NB4 (cell line): ENCODE measurements around the gene OR51B4.
"Not testable (repeated sequence)": the region's sequence is repeated elsewhere in the genome, so short reads cannot be mapped to it uniquely, and the experiment has no call there.

ENCODE experiments used
- DNase-seq: peaks from one replicate; pipeline ENCODE4 v3.0.0; 2010; ENCODE audit warnings: low read depth
- H3K4me3 ChIP-seq: one replicate; pipeline ENCODE4 v1.5.1; 2011; ENCODE audit warnings: mild to moderate bottlenecking, low read depth, low read length, moderate library complexity
- MYC ChIP-seq: IDR thresholded peaks from 2 replicates; pipeline ENCODE4 v1.6.1; 2011; ENCODE audit warnings: low read depth, low read length
- POLR2A ChIP-seq: IDR thresholded peaks from 2 replicates; pipeline ENCODE4 v1.6.1; 2011; ENCODE audit warnings: mild to moderate bottlenecking; ENCODE audit not compliant: insufficient read length; ENCODE audit errors: extremely low read depth
- TF ChIP-seq, protein P1 (sequence below): IDR thresholded peaks from 2 replicates; pipeline ENCODE4 v1.6.1; 2011; ENCODE audit warnings: low read depth, low read length
- TF ChIP-seq, protein P2 (sequence below): IDR thresholded peaks from one replicate; pipeline ENCODE4 v1.5.1; 2012; ENCODE audit warnings: low read depth, low read length

The OR51B4 gene

DNA sequence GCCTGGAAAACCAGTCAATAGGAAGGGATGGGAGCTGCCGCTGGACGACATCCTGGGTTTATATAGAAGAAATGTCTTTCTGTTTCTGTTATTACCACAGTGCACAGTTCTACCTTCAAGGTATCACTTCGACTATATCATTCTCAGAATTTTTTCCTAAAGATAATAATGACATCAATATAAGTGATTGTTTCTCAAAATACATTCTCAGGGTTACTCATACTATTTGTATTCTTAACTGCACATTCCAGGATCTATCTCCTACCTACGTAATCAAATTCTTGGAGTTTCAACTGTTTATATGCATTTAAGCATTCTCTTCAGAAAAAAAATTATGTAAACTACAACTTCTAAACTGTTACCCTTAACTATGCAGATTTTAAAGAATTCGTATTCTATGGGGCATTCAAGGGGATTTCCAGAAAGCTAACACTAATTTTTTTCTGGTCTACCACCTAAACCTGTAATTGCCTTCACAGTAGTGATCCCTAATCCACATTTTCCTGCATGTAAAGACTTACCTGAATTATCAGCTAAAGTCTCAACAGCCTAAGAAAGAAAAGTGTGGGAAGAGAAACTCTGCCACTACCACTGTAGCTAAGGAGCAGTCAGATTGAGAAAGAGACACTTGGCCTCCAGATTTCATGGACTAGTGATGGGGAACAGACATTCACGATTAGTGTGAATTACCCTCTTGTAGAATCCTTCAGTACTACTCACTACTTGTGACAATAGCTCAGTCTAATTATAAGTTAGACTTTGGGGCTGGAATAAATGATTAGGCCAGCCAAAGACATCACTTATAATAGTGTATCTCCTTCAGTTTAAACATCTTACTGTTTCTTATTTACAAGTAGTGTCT, 42.0 kb upstream of the OR51B4 start, which contains the start of gene OR51B5:
Gene OR51B5 (minus strand): TSS at position 51 of the 862 bp plus-strand sequence. CDS start 0 bp downstream, at position 51.
- H3K4me3 ChIP-seq = no peak within 1 kb of the TSS
- TF ChIP-seq MYC = no peak
- TF ChIP-seq POLR2A = no peak
- TF ChIP-seq, protein P1, sequence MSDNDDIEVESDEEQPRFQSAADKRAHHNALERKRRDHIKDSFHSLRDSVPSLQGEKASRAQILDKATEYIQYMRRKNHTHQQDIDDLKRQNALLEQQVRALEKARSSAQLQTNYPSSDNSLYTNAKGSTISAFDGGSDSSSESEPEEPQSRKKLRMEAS = no peak
- TF ChIP-seq, protein P2, sequence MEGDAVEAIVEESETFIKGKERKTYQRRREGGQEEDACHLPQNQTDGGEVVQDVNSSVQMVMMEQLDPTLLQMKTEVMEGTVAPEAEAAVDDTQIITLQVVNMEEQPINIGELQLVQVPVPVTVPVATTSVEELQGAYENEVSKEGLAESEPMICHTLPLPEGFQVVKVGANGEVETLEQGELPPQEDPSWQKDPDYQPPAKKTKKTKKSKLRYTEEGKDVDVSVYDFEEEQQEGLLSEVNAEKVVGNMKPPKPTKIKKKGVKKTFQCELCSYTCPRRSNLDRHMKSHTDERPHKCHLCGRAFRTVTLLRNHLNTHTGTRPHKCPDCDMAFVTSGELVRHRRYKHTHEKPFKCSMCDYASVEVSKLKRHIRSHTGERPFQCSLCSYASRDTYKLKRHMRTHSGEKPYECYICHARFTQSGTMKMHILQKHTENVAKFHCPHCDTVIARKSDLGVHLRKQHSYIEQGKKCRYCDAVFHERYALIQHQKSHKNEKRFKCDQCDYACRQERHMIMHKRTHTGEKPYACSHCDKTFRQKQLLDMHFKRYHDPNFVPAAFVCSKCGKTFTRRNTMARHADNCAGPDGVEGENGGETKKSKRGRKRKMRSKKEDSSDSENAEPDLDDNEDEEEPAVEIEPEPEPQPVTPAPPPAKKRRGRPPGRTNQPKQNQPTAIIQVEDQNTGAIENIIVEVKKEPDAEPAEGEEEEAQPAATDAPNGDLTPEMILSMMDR = no peak
- DNase-seq = no peak

DNA sequence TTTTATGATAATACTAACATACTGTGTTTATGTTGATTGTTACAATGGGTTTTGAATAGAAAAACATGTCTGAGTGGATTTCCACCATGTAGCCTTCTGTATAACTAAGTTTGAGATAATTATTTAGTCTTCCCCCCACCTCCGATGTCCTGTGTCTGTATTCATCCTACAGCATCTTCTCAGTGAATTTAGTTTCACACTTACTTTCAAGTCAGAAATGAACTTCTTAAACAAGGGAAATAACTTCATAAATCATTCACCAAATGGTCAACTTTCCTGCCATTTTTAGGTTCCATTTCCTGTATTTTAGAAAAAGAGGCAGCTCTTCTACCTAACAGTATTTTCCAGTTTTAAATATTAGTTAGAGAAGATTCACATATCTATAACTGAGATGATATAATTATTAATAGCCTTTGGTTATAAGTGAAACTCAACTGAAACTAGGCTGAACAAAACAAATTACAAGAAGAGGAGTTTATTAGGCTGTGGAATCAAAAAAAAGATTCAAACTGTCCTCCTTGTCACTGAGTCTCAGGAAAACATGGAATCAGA, 38.1 kb upstream of the OR51B4 start:
- DNase-seq = no peak
- H3K4me3 ChIP-seq = no peak overlapping the region
- TF ChIP-seq MYC = no peak
- TF ChIP-seq, protein P1 = no peak
- no peak for TF ChIP-seq POLR2A
- TF ChIP-seq, protein P2 = no peak

DNA sequence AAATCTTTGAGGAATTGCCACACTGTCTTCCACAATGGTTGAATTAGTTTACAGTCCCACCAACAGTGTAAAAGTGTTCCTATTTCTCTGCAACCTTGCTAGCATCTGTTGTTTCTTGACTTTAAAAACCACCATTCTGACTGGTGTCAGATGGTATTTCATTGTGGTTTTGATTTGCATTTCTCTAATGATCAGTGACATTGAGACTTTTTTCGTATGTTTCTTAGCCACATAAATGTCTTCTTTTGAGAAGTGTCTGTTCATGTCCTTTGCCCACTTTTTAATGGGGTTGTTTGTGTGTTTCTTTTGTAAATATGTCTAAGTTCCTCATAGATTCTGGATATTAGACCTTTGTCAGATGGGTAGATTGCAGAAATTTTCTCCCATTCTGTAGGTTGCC, 35.5 kb upstream of the OR51B4 start:
- DNase-seq, H3K4me3 ChIP-seq: not testable (repeated sequence)

DNA sequence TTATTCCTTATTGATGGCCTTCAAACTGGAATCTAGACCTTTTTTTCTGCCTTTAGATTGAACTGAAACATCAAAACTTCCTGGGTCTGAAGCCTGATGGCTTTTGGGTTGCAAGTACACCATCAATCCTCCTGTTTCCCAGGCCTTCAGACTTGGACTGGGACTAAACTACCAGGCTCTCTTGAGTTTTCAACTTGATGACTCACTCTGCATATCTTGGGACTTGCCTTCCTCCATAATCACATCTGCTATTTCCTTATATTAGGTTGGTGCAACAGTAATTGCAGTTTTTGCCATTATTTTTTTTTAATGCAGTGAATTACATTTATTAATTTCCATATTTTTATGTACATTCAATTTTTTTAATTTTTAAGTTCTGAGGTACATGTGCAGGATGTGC, 34.6 kb upstream of the OR51B4 start:
- TF ChIP-seq MYC = no peak
- no peak overlapping the region for H3K4me3 ChIP-seq
- DNase-seq = no peak

DNA sequence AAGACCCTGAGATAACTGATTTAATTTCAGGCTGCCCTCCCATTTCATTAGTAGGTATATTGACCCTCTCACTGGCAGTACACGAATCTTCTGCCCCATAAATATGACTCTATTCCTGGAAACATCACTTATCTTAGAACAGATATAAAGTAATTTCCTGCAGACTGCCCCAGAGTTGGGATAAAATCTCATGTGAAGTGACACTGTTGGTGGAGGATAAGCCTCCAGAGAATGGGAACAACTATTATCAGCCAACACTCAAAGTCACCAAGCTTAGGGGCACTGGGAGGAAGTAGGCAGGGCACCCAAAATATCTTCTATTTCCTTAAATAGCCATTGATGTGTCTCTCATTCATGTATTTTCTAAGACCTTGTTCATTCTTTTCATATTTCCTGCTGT, 33.4 kb upstream of the OR51B4 start:
- no peak for DNase-seq
- no peak overlapping the region for H3K4me3 ChIP-seq
- no peak for TF ChIP-seq MYC

DNA sequence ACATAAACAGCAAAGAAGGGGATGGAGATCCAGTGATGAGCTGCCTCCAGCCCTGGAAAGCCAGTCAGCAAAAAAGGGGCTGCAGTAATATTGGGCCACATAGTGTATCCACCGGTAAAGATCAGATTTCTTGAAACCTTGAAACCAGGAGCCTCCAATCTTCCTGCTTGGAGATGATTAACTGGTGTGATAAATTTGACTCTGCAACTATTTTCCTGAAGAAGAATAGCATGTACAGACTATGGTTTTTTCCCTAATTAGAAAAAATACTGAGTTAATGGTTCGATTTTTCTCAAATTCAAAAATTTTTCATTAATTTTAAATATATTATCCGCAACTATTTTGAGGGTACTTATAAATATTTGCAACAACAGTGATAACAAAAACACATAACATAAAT, 22.5 kb upstream of the OR51B4 start, which contains the start of gene OR51B2:
Gene OR51B2 (minus strand): TSS at position 101 of the 400 bp plus-strand sequence. CDS start 0 bp downstream, at position 101.
- TF ChIP-seq, protein P1 = no peak
- TF ChIP-seq MYC = no peak
- TF ChIP-seq, protein P2 = no peak
- no peak for TF ChIP-seq POLR2A
- no peak within 1 kb of the TSS for H3K4me3 ChIP-seq
- no peak for DNase-seq

DNA sequence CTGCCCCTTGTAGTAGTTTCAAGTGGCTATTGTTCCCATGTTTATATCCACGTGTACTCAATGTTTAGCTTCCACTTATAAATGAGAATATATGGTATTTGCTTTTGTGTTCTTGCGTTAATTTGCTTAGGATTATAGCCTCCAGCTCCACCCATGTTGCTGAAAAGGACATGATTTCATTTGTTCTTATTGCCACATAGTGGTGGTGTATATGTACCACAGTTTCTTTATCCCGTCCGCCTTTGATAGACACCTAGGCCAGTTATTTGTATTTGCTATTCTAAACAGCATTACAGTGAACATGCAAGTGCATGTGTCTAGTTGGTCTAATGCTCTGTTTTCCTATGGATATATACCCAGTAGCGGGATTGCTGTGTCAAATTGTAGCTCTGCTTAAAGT, 15.5 kb upstream of the OR51B4 start:
- DNase-seq = no peak
- TF ChIP-seq, protein P2 = no peak
- TF ChIP-seq, protein P1 = no peak
- no peak for TF ChIP-seq MYC
- TF ChIP-seq POLR2A = no peak

DNA sequence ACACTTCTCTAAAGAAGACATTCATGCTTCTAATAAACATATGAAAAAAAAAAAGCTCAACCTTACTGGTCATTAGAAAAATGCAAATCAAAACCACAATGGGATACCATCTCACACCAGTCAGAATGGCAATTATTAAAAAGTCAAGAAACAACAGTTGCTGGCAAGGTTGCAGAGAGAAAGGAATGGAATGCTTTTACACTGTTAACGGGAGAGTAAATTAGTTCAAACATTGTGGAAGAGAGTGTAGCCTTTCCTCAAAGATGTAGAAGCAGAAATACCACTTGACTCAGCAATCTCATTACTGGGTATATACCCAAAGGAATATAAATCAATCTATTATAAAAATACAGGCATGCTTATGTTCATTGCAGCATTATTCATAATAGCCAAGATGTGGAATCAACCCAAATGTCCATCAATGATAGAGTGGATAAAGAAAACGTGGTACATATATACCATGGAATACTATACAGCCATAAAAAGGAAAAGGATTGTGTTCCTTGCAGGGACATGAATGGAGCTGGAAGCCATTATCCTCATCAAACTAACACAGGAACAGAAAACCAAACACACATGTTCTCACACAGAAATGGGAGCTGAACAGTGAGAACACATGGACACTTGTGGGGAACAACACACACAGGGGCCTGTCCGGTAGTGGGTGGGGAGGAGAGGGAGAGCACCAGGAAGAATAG, 11.7 kb upstream of the OR51B4 start:
- not testable (repeated sequence) for DNase-seq, H3K4me3 ChIP-seq

More for the DNA sequence above, 15.5 kb upstream of the OR51B4 start:
- H3K4me3 ChIP-seq = no peak overlapping the region
